ENCODE measurements around the gene INSL3. TPM values are rescaled to one million over a fixed set of nuclear protein-coding genes. Genes with fewer than 3 reads are reported as not detected.

The INSL3 gene
- total RNA-seq, 4 donors from 2014 or later = 2.7 TPM; not detected in 3

DNA sequence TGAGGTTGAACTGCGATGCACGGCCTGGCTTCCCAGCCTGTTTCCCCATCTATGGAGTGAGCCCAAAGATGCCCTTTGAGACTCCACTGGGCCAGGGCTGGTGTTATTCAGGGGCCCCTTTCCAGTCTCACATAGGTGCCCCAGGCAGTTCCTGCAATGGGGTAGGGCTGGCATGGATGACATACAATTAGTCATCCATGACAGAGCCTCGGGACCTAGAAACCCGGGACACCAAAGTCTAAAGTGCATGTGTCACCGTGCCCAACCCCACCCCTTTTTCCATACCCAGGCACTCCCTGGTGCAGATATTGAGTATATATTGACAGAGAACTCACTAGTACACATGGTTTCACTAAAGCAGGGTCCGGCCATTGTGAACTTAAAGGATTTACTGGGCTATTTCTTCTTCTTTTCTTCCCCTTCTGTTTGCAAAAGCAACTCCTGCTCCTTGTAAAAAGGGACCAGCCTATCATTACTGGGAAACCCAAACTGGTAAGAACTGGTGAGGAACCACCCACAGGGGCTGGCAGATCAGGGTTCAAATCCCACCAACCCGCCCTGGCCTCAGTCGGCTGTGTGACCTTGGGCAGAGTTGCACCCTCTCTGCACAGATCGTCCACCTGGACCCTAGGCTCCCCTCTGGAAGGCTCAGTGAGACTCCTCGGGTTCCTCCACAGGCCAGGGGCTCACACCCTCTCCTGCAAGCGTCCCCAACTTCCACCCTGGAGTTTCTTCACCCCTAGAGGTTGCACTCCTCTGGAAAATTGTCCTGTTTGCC is 23.7 kb downstream of the INSL3 start:
- DNase-seq (ENCODE audit: low spot score) (no peak), ATAC-seq (ENCODE audit: low FRiP score) (no peak)
- TF ChIP-seq, protein P1, sequence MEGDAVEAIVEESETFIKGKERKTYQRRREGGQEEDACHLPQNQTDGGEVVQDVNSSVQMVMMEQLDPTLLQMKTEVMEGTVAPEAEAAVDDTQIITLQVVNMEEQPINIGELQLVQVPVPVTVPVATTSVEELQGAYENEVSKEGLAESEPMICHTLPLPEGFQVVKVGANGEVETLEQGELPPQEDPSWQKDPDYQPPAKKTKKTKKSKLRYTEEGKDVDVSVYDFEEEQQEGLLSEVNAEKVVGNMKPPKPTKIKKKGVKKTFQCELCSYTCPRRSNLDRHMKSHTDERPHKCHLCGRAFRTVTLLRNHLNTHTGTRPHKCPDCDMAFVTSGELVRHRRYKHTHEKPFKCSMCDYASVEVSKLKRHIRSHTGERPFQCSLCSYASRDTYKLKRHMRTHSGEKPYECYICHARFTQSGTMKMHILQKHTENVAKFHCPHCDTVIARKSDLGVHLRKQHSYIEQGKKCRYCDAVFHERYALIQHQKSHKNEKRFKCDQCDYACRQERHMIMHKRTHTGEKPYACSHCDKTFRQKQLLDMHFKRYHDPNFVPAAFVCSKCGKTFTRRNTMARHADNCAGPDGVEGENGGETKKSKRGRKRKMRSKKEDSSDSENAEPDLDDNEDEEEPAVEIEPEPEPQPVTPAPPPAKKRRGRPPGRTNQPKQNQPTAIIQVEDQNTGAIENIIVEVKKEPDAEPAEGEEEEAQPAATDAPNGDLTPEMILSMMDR (IDR thresholded peaks at IDR 0.05) = no peak

DNA sequence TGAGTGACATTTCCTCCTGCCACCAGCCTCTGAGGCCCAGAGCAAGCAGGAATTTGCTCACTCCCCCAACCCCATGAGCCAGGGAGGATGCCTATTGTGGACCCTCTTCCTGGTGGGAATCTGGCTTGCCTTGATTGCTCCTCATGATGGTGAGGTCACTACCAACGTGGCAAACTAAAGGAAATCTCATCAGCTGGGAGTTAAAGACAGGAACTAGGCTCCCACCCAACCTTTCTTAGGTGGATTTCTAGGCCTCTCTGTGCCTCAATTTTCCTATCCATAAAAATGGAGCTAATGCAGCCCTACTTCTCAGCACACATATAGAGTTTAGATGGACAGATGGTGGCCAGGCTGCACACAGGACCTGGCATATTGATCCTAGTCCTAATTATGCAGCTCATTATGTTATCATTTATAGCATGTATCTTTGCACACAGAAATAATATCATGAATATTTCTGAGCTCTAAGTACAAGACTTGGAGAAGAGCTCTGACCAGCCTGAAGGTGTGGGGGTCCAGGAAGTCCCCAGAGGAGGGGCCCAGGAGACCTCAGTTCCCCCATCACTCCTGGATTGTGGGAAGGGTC is 24.4 kb downstream of the INSL3 start:
- no peak for ATAC-seq (ENCODE audit: low FRiP score)
- no peak for DNase-seq (ENCODE audit: low spot score)
- TF ChIP-seq, protein P1 (IDR thresholded peaks at IDR 0.05) = no peak

DNA sequence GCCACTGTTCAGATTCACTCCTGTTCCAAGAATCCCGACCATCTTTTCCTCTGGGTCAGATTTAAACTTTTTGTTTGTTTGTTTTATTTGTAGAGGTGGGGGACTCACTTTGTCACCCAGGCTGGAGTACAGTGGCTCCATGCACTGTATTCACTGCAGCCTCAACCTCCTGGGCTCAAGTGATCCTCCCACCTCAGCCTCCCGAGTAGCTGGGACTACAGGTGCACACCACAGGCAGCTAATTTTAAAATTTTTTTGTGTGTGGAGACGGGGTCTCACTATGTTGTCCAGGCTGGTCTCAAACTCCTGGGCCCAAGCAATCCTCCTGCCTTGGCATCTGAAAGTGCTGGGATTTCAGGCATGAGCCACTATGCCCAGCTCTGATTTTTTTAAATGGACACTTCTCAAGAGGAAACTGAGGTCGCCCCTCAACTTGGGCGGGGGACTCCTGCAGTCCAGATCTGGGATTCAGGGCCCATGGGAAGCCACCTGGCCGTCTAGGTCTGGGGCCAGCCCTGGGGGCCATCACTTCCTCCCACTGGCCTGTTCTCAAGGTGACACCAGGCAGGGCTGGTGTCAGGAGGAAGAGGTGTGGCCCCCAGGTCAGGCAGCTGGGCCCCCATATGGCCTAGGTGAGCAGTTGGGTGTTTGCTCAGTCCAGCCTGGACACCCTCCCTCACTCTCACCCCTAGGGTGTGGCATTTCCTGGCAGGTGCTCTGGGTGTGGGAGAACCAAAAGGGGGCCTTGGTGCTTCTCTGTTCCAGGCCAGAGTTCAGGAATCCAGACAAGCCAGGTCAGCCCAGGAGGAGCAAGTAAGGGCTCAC is 25.1 kb downstream of the INSL3 start:
- no peak for ATAC-seq (ENCODE audit: low FRiP score)
- TF ChIP-seq, protein P1 (IDR thresholded peaks at IDR 0.05) = no peak
- DNase-seq (ENCODE audit: low spot score) = no peak

DNA sequence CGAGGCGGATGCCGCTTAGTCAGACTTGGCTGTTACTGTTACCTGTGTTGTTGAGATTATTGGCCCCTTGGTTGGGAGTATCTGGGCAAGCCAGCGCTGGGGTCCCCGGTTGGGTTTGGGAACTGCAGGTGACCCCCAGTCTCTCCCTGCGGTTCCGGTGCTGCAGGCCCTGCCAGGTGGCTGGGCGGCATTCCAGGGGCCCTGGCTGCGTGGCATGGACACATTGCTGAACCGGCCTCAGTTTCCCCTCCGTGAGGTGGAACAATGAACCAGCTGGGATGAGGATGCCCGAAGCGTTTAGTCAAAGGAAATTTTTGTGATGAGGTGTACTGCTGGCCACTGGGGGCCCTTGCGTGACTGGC is 25.8 kb downstream of the INSL3 start:
- TF ChIP-seq, protein P1 (IDR thresholded peaks at IDR 0.05) = no peak
- no peak for DNase-seq (ENCODE audit: low spot score)

DNA sequence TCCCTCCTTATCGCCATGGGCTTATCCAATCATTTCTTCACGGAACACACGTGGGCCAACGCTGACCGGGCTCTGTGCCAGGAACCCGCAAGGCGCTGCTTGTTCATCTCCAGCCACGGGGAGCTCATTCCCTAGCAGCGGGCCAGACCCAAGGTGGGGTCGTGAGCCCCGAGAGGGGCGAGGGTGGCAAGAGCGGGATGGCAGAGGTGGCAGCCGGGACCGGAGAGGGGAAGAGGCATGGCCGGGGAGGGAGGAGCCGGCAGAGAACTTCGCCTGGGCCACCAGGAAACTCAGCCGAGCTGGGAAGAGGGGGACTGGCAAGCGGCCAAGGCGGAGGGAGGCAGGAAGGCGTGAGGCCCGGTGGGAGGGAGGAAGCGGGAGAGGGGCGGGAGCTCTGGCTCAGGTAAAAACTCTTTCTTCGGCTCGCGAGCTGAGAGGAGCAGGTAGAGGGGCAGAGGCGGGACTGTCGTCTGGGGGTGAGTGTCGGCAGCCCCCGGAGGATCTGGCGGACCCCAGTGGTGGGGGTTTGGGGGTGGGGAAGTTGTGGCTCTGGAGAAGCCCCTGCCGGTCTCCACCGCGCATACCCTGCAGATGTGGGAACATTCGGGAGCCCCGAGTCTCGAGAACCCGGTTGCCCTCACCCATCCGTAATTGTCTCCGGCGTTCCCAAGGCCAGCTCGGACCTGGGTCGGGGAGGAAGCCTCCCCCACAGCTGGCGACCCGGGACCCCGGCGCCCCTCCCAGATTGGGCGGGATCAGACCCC is 26.4 kb downstream of the INSL3 start, which contains the start of gene B3GNT3:
Gene B3GNT3 (plus strand): TSS at position 408 of the 764 bp plus-strand sequence. CDS start 12,670 bp downstream, outside the sequence.
- TF ChIP-seq, protein P1 (IDR thresholded peaks at IDR 0.05) = no peak
- no peak for ATAC-seq (ENCODE audit: low FRiP score)
- DNase-seq (ENCODE audit: low spot score) = no peak

More for the DNA sequence above, 25.8 kb downstream of the INSL3 start:
- ATAC-seq (ENCODE audit: low FRiP score) = no peak

DNA sequence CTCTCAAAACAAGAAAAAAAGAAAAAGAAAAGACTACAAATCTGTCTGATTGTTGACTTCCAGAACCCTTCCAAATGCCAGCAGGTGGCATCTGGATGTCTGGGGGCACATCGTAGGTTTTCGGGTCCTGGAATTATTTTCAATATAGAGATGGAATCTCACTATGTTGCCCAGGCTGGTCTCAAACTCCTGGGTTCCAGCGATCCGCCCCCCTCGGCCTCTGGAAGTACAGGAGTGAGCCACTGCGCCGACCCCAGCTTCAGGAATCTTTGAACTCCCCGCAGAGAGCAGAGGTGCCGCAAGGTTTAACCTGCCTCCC is 26.9 kb downstream of the INSL3 start:
- no peak for ATAC-seq (ENCODE audit: low FRiP score)
- DNase-seq (ENCODE audit: low spot score) = no peak
- TF ChIP-seq, protein P1 (IDR thresholded peaks at IDR 0.05) = no peak

Data from omental fat pad (tissue), 4 donors.